Spleen (tissue), 11 donors: ENCODE results near the gene DNAH9. TPM values are rescaled to one million over a fixed set of nuclear protein-coding genes. Genes with fewer than 3 reads are reported as not detected.

Experiments
- DNase-seq: peaks from one replicate; pipeline ENCODE4 v3.0.0-alpha.2; 2020
- H3K27ac ChIP-seq, 8 donors: fragments of 200-600 bp; sonication (generic) in 7 of 8; 1 replicate in 4 of 8; 2 replicates in 4 of 8; pipeline versions ENCODE4 v1.5.0 to v1.8.0; 2016 to 2021; ENCODE audit warnings: inconsistent platforms in 4 of 8, mild to moderate bottlenecking in 4 of 8, moderate library complexity in 1 of 8
- H3K27me3 ChIP-seq, 7 donors: fragments of 200-600 bp; sonication (generic) in 6 of 7; replicated peaks in 1 of 7; 1 replicate in 4 of 7; 2 replicates in 3 of 7; pipeline versions ENCODE4 v1.5.0 to v1.8.0; 2016 to 2021; ENCODE audit warnings: inconsistent platforms in 3 of 7, mild to moderate bottlenecking in 1 of 7
- H3K36me3 ChIP-seq, 6 donors: fragments of 200-600 bp; sonication (generic) in 5 of 6; 1 replicate in 4 of 6; 2 replicates in 2 of 6; pipeline versions ENCODE4 v1.5.0 to v1.8.0; 2016 to 2021; ENCODE audit warnings: inconsistent platforms in 2 of 6
- H3K4me1 ChIP-seq, 6 donors: fragments of 200-600 bp; sonication (generic) in 5 of 6; 1 replicate in 3 of 6; 2 replicates in 3 of 6; pipeline versions ENCODE4 v1.5.0 to v1.8.0; 2016 to 2021; ENCODE audit warnings: inconsistent platforms in 3 of 6
- H3K4me3 ChIP-seq, 8 donors: fragments of 200-600 bp; sonication (generic) in 7 of 8; 1 replicate in 4 of 8; 2 replicates in 4 of 8; pipeline versions ENCODE4 v1.5.0 to v1.8.0; 2016 to 2021; ENCODE audit warnings: inconsistent platforms in 4 of 8, mild to moderate bottlenecking in 4 of 8, moderate library complexity in 2 of 8
- H3K9me3 ChIP-seq, 8 donors: fragments of 200-600 bp; sonication (generic) in 7 of 8; 1 replicate in 4 of 8; 2 replicates in 4 of 8; pipeline versions ENCODE4 v1.5.0 to v1.8.0; 2016 to 2021; ENCODE audit warnings: inconsistent platforms in 4 of 8
- CTCF ChIP-seq, 11 experiments: fragments of 200-600 bp in 7 of 11; fragments of 450-650 bp in 4 of 11; sonication (generic) in 4 of 11; IDR thresholded peaks in 8 of 11; conservative IDR thresholded peaks in 3 of 11; 1 replicate in 7 of 11; 2 replicates in 4 of 11; pipeline versions ENCODE4 v1.4.0 to v1.8.0; 2016 to 2021; ENCODE audit warnings: antibody characterized with exemption in 11 of 11, inconsistent platforms in 4 of 11, mild to moderate bottlenecking in 1 of 11
- POLR2A ChIP-seq, 3 donors: fragments of 450-650 bp; IDR thresholded peaks; one replicate each; pipeline ENCODE4 v1.5.1; 2017; ENCODE audit warnings: antibody characterized with exemption in 3 of 3, mild to moderate bottlenecking in 1 of 3
- POLR2AphosphoS5 ChIP-seq, 3 donors: sonication (generic); formaldehyde crosslinking; IDR thresholded peaks; one replicate each; pipeline ENCODE4 v1.5.1; 2017; ENCODE audit warnings: antibody characterized with exemption in 3 of 3
- WGBS, 5 donors: extraction: QIAGEN DNeasy Blood & Tissue Kit in 3 of 5; methylation state at CpG; one replicate each; pipeline versions ENCODE4 v1.1.5 to v1.1.7; 2013 to 2018; 5-methylcytosine and 5-hydroxymethylcytosine counted together
- intact Hi-C: fragments of 100-400 bp; cut with DNase I; formaldehyde crosslinking; loops from one replicate; pipeline ENCODE4 v1.15.0; 2023; ENCODE audit warnings: low total_unique reads
- polyA plus RNA-seq, 3 donors: library from polyadenylated mRNA; stranded (reverse); fragments of 200-250 nt; gene quantifications; one replicate each; pipeline ENCODE4 v1.2.1, GENCODE V29; 2013
- total RNA-seq, 7 donors: library from RNA; depleted of rRNA in 3 of 7; stranded (reverse); fragments of >200 nt in 3 of 7; fragmentation: NEBNext Ultra II Directional in 4 of 7; extraction: Animal tissue kit (Norgen Biotek cat#: 25700) in 4 of 7; gene quantifications; one replicate each; pipeline versions ENCODE4 v1.1.0 to v1.2.1, GENCODE V29; 2016 to 2021
- donor health status: healthy with polysubstance abuse.
- donor health status: DM: no; HTN: no; CAD: no; lungs with moderate emphysema.
- donor health status: DM: no; HTN: no; CAD: no.
- donor health status: Bipolar disorder and iron deficiency.
- donor health status: healthy.
- donor health status: DM: no; HTN: no; CAD: no.
- donor health status: DM: yes; HTN: yes; CAD: no.

The DNAH9 gene
- total and polyA plus RNA-seq, 10 donors: 0.06 to 0.92 (median 0.22) TPM; not detected in 2

- WGBS, 5 donors: 90 to 99% (median 92%) methylated on average over 3 of the region's 3 CpGs
- H3K4me1 ChIP-seq: no peaks in the 10 kb centered on the region
Measured at GRCh38 chr17:11730747-11731146, 132.5 kb downstream of the DNAH9 start.

GRCh38 chr17:11736613-11737312 is 138.5 kb downstream of the DNAH9 start:
- Histone ChIP-seq H3K9me3 (peaks cover 0 to 12% (median 0%) of the 10 kb centered on the region in 8 donors), H3K4me3 (no peak overlapping the region), H3K4me1 (no peaks in the 10 kb centered on the region), H3K36me3 (no peaks in the 10 kb centered on the region), H3K27me3 (no peaks in the 10 kb centered on the region), H3K27ac (no peak overlapping the region)
- intact Hi-C loops: no loop called here
- no peak for DNase-seq
- TF ChIP-seq CTCF (IDR thresholded peaks at IDR 0.05 in 8 of 11, conservative IDR thresholded peaks at IDR 0.05 in 3 of 11) (no peak), POLR2AphosphoS5 (IDR thresholded peaks at IDR 0.05) (no peak), POLR2A (IDR thresholded peaks at IDR 0.05) (no peak)
- WGBS, 5 donors: 77 to 84% (median 83%) methylated on average over 15 of the region's 15 CpGs

More at GRCh38 chr17:11730747-11731146, 132.5 kb downstream of the DNAH9 start:
- DNase-seq: no peak
- intact Hi-C loops: no loop called here
- Histone ChIP-seq H3K36me3 (no peaks in the 10 kb centered on the region), H3K27ac (no peak overlapping the region), H3K9me3 (peaks cover 0 to 9% (median 0%) of the 10 kb centered on the region in 8 donors), H3K4me3 (no peak overlapping the region), H3K27me3 (no peaks in the 10 kb centered on the region)
- no peak for TF ChIP-seq POLR2A (IDR thresholded peaks at IDR 0.05)
- TF ChIP-seq CTCF (IDR thresholded peaks at IDR 0.05 in 8 of 11, conservative IDR thresholded peaks at IDR 0.05 in 3 of 11): no peak
- no peak for TF ChIP-seq POLR2AphosphoS5 (IDR thresholded peaks at IDR 0.05)

- no peaks in the 10 kb centered on the region for H3K27me3 ChIP-seq
- H3K4me1 ChIP-seq: no peaks in the 10 kb centered on the region
- no peak overlapping the region for H3K27ac ChIP-seq
- DNase-seq: no peak
- H3K4me3 ChIP-seq: no peak overlapping the region
- H3K36me3 ChIP-seq: no peaks in the 10 kb centered on the region
- 59 to 77% (median 73%) methylated on average over 5 of the region's 5 CpGs for WGBS, 5 donors
- intact Hi-C loops: no loop called here
- TF ChIP-seq POLR2AphosphoS5 (IDR thresholded peaks at IDR 0.05) (no peak), POLR2A (IDR thresholded peaks at IDR 0.05) (no peak), CTCF (IDR thresholded peaks at IDR 0.05 in 8 of 11, conservative IDR thresholded peaks at IDR 0.05 in 3 of 11) (no peak)
- peaks cover 0 to 12% (median 0%) of the 10 kb centered on the region in 8 donors for H3K9me3 ChIP-seq
Measured at GRCh38 chr17:11737313-11737679, 139.0 kb downstream of the DNAH9 start.

- WGBS, 5 donors: 83 to 91% (median 89%) methylated on average over 6 of the region's 6 CpGs
- peaks cover 0 to 6% (median 0%) of the 10 kb centered on the region in 8 donors for H3K9me3 ChIP-seq
- no peaks in the 10 kb centered on the region for H3K27me3 ChIP-seq
- H3K4me1 ChIP-seq: no peaks in the 10 kb centered on the region
- no peak overlapping the region for H3K27ac ChIP-seq
- no peak overlapping the region for H3K4me3 ChIP-seq
- DNase-seq: no peak
- TF ChIP-seq POLR2A (IDR thresholded peaks at IDR 0.05) (no peak), POLR2AphosphoS5 (IDR thresholded peaks at IDR 0.05) (no peak), CTCF (IDR thresholded peaks at IDR 0.05 in 8 of 11, conservative IDR thresholded peaks at IDR 0.05 in 3 of 11) (no peak)
- no peaks in the 10 kb centered on the region for H3K36me3 ChIP-seq
- intact Hi-C loops: no loop called here
Measured at GRCh38 chr17:11738151-11738550, 139.9 kb downstream of the DNAH9 start.
